Esophagus squamous epithelium (tissue), 5 donors: ENCODE results near the gene CCDC186. TPM values are rescaled to one million over a fixed set of nuclear protein-coding genes. Genes with fewer than 3 reads are reported as not detected.

Source experiments
- DNase-seq: peaks from one replicate; lab custom pipeline; 2025; lab: John Stamatoyannopoulos, UW
- H3K27ac ChIP-seq, 4 donors: fragments of 200-600 bp; sonication (generic); one replicate each; pipeline ENCODE4 v1.5.1; 2016 to 2019; ENCODE audit warnings: mild to moderate bottlenecking in 1 of 4
- H3K27me3 ChIP-seq, 4 donors: fragments of 200-600 bp; sonication (generic); 1 replicate in 3 of 4; 2 replicates in 1 of 4; pipeline versions ENCODE4 v1.5.1 to v1.6.0; 2017 to 2021; ENCODE audit warnings: antibody characterized with exemption in 1 of 4
- H3K36me3 ChIP-seq, 3 donors: fragments of 200-600 bp; sonication (generic); one replicate each; pipeline ENCODE4 v1.5.1; 2016 to 2019
- H3K4me1 ChIP-seq, 3 donors: fragments of 200-600 bp; sonication (generic); one replicate each; pipeline ENCODE4 v1.5.1; 2017 to 2019
- H3K4me3 ChIP-seq, 4 donors: fragments of 200-600 bp; sonication (generic); 1 replicate in 3 of 4; 2 replicates in 1 of 4; pipeline ENCODE4 v1.5.1; 2016 to 2019; ENCODE audit warnings: mild to moderate bottlenecking in 2 of 4, moderate library complexity in 1 of 4
- H3K9me3 ChIP-seq, 3 donors: fragments of 200-600 bp; sonication (generic); one replicate each; pipeline ENCODE4 v1.5.1; 2016 to 2019
- CTCF ChIP-seq, 6 experiments: fragments of 450-650 bp in 4 of 6; fragments of 200-600 bp in 2 of 6; sonication (generic) in 2 of 6; IDR thresholded peaks; one replicate each; pipeline ENCODE4 v1.5.1; 2016 to 2019; ENCODE audit warnings: antibody characterized with exemption in 6 of 6, mild to moderate bottlenecking in 4 of 6, moderate library complexity in 4 of 6
- POLR2A ChIP-seq, 4 donors: fragments of 450-650 bp; IDR thresholded peaks; one replicate each; pipeline ENCODE4 v1.6.1; 2017; ENCODE audit warnings: antibody characterized with exemption in 4 of 4, mild to moderate bottlenecking in 4 of 4, moderate library complexity in 3 of 4
- WGBS, 2 donors: methylation state at CpG; one replicate each; pipeline ENCODE4 v1.1.5; 2018; 5-methylcytosine and 5-hydroxymethylcytosine counted together
- intact Hi-C: fragments of 100-400 bp; cut with DNase I; formaldehyde crosslinking; loops from one replicate; pipeline ENCODE4 v1.15.0; 2022
- total RNA-seq, 4 donors: library from RNA; depleted of rRNA; stranded (reverse); fragments of >200 nt; gene quantifications; one replicate each; pipeline ENCODE4 v1.1.0, GENCODE V29; 2016
- donor health status: DM: yes; HTN: yes; CAD: no.

CCDC186 gene
- total RNA-seq, 4 donors from 2014 or later: 15.5 to 28.4 (median 23.5) TPM

- TF ChIP-seq CTCF (IDR thresholded peaks at IDR 0.05): no peak
- TF ChIP-seq POLR2A (IDR thresholded peaks at IDR 0.05): no peak
- Histone ChIP-seq H3K27ac (no peak overlapping the region), H3K27me3 (no peaks in the 10 kb centered on the region), H3K9me3 (no peaks in the 10 kb centered on the region), H3K4me3 (no peak overlapping the region), H3K36me3 (no peaks in the 10 kb centered on the region), H3K4me1 (no peaks in the 10 kb centered on the region)
- WGBS, 2 donors: 73 to 86% methylated on average over 7 to 9 of the region's 9 CpGs
- intact Hi-C loops: no loop called here
- no peak for DNase-seq
These were observed 9.6 kb upstream of the CCDC186 start for GRCh38 chr10:114183563-114183962.

GRCh38 chr10:114181971-114182370 is 8.0 kb upstream of the CCDC186 start:
- intact Hi-C loops: no loop called here
- no peak for TF ChIP-seq CTCF (IDR thresholded peaks at IDR 0.05)
- TF ChIP-seq POLR2A (IDR thresholded peaks at IDR 0.05): no peak
- no peaks in the 10 kb centered on the region for H3K36me3 ChIP-seq
- H3K27me3 ChIP-seq: no peaks in the 10 kb centered on the region
- no peak overlapping the region for H3K4me3 ChIP-seq
- H3K27ac ChIP-seq: no peak overlapping the region
- 22% methylated on average over 5 of the region's 5 CpGs for WGBS, 2 donors
- H3K9me3 ChIP-seq: no peaks in the 10 kb centered on the region
- DNase-seq: no peak
- H3K4me1 ChIP-seq: no peaks in the 10 kb centered on the region

GRCh38 chr10:114180937-114181336 is 6.9 kb upstream of the CCDC186 start:
- H3K36me3 ChIP-seq: no peaks in the 10 kb centered on the region
- no peaks in the 10 kb centered on the region for H3K9me3 ChIP-seq
- H3K4me1 ChIP-seq: no peaks in the 10 kb centered on the region
- no peaks in the 10 kb centered on the region for H3K27me3 ChIP-seq
- 76 to 81% methylated on average over 3 of the region's 3 CpGs for WGBS, 2 donors
- intact Hi-C loops: no loop called here
- H3K27ac ChIP-seq: no peak overlapping the region
- H3K4me3 ChIP-seq: no peak overlapping the region
- no peak for DNase-seq
- no peak for TF ChIP-seq POLR2A (IDR thresholded peaks at IDR 0.05)
- no peak for TF ChIP-seq CTCF (IDR thresholded peaks at IDR 0.05)

GRCh38 chr10:114179747-114180146 is 5.7 kb upstream of the CCDC186 start:
- H3K4me1 ChIP-seq: peaks cover 0 to 5% (median 3%) of the 10 kb centered on the region in 3 donors
- no peak for TF ChIP-seq CTCF (IDR thresholded peaks at IDR 0.05)
- TF ChIP-seq POLR2A (IDR thresholded peaks at IDR 0.05): no peak
- no peaks in the 10 kb centered on the region for H3K36me3 ChIP-seq
- intact Hi-C loops: no loop called here
- no peak overlapping the region for H3K4me3 ChIP-seq
- no peak for DNase-seq
- H3K9me3 ChIP-seq: no peaks in the 10 kb centered on the region
- H3K27me3 ChIP-seq: no peaks in the 10 kb centered on the region
- 74 to 87% methylated on average over 8 of the region's 8 CpGs for WGBS, 2 donors
- no peak overlapping the region for H3K27ac ChIP-seq

GRCh38 chr10:114179148-114179547 is 5.1 kb upstream of the CCDC186 start, which contains the start of gene TDRD1:
Gene TDRD1, plus strand, starts transcription at chr10:114179353. Its CDS starts 8,479 bp downstream, at chr10:114187832.
- intact Hi-C loops: no loop called here
- no peaks in the 10 kb centered on the region for H3K36me3 ChIP-seq
- no peak for DNase-seq
- H3K27me3 ChIP-seq: no peaks in the 10 kb centered on the region
- no peak within 1 kb of the TSS for H3K27ac ChIP-seq
- H3K4me1 ChIP-seq: peaks cover 0 to 6% (median 3%) of the 10 kb centered on the region in 3 donors
- H3K9me3 ChIP-seq: no peaks in the 10 kb centered on the region
- H3K4me3 ChIP-seq: no peak within 1 kb of the TSS
- WGBS, 2 donors: 77 to 86% methylated on average over 18 to 27 of the region's 28 CpGs
- no peak for TF ChIP-seq POLR2A (IDR thresholded peaks at IDR 0.05)
- TF ChIP-seq CTCF (IDR thresholded peaks at IDR 0.05): no peak
